ENCODE measurements around the gene NT5M.
A peak's percentile ranks its signal among the peaks of the same experiment; 100 is the strongest.
"Not testable (repeated sequence)": the region's sequence is repeated elsewhere in the genome, so short reads cannot be mapped to it uniquely, and the experiment has no call there.

NT5M gene

DNA sequence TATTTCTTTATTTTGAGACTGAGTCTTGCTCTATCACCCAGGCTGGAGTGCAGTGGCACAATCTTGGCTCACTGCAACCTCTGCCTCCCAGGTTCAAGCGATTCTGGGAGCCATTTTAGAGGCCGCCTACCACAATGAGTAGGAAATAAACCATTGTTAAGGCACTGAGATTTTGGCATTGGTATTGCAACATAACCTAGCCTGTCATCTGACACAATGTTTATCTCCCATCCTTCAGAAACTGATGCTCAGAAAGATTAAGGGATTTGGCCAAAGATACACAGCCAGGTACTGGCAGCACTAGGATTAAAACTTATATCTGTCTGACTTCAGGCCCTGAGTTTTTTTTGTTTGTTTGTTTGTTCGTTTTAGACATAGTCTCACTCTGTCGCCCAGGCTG is 14.1 kb upstream of the NT5M start:
- DNase-seq (ENCODE audit: low read depth), result no peak
- TF ChIP-seq, protein P1, sequence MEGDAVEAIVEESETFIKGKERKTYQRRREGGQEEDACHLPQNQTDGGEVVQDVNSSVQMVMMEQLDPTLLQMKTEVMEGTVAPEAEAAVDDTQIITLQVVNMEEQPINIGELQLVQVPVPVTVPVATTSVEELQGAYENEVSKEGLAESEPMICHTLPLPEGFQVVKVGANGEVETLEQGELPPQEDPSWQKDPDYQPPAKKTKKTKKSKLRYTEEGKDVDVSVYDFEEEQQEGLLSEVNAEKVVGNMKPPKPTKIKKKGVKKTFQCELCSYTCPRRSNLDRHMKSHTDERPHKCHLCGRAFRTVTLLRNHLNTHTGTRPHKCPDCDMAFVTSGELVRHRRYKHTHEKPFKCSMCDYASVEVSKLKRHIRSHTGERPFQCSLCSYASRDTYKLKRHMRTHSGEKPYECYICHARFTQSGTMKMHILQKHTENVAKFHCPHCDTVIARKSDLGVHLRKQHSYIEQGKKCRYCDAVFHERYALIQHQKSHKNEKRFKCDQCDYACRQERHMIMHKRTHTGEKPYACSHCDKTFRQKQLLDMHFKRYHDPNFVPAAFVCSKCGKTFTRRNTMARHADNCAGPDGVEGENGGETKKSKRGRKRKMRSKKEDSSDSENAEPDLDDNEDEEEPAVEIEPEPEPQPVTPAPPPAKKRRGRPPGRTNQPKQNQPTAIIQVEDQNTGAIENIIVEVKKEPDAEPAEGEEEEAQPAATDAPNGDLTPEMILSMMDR (IDR thresholded peaks at IDR 0.05; ENCODE audit: insufficient read depth, low read depth, low read length, missing control alignments), result no peak
- no peak overlapping the region for H3K4me3 ChIP-seq (ENCODE audit: low read depth, low read length)

DNA sequence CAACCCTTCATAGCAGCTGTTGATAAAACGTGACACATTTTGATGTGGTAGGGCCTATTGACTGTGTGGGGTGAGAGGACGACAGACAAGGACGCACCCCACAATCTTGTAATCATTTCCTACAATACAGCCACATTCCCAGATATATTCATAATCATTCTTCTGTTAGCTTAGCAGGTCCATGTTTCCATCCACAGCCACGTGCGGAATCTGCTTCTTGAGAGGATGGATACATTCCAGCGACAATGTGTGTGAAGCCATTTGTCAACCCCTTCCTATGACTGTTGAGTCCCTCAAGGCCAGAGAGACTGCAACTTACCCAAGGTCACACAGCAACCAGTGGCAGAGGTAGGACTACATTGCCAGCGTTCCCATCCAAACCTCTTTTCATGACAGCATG is 13.5 kb upstream of the NT5M start:
- no peak overlapping the region for H3K4me3 ChIP-seq (ENCODE audit: low read depth, low read length)
- DNase-seq (ENCODE audit: low read depth), result no peak
- TF ChIP-seq, protein P1 (IDR thresholded peaks at IDR 0.05; ENCODE audit: insufficient read depth, low read depth, low read length, missing control alignments), result no peak

DNA sequence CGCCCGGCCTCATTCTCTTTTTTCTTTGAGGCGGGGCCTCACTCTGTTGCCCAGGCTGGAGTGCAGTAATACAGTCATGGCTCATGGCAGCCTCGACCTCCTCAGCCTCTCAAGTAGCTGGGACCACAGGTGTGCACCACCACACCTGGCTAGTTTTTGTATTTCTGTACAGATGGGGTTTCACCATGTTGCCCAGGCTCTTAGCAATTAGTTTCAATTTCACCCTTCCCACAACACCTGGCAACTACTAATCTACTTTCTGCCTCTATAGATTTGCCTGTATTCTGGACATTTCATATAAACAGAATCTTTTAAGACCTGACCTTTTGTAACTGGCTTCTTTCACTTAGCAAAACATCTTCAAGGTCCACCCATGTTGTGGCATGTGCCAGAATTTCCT is 8.0 kb upstream of the NT5M start:
- DNase-seq (ENCODE audit: low read depth), result peak; percentile 67
- TF ChIP-seq, protein P1 (IDR thresholded peaks at IDR 0.05; ENCODE audit: insufficient read depth, low read depth, low read length, missing control alignments), result no peak
- no peak overlapping the region for H3K4me3 ChIP-seq (ENCODE audit: low read depth, low read length)

DNA sequence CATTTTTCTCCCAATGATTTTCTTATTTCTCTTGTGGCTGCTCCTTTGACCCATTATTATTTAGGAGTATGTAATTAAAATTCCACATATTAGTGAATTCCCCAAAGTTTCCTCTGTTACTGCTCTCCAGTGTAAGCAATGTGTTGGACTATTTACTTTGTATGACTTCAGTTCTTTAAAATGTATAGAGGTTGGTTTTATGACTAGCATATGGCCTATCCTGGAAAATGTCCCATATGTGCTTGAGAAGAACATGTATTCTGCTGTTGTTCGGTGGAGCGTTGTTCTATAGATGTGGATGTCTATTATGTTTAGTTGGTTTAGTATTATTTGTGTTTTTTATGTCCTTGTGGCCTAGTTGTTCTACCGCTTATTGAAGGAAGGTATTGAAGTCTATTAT is 6.0 kb upstream of the NT5M start:
- no peak overlapping the region for H3K4me3 ChIP-seq (ENCODE audit: low read depth, low read length)
- TF ChIP-seq, protein P1 (IDR thresholded peaks at IDR 0.05; ENCODE audit: insufficient read depth, low read depth, low read length, missing control alignments), result no peak
- no peak for DNase-seq (ENCODE audit: low read depth)

DNA sequence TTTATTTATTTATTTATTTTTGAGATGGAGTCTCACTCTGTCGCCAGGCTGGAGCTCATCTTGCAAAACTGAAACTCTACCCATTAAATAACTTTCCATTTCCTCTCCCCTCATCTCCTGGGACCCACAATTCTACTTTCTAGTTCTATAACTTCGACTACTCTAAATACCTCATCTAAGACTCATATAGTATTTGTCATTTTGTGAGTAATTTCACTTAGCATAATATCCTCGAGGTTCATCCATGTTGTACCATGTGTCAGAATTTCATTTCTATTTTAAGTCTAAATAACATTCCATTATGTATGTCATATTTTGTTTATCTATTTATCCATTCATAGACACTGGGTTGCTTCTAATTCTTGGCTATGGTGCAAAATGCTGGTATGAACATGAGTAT is 5.1 kb upstream of the NT5M start:
- TF ChIP-seq, protein P1 (IDR thresholded peaks at IDR 0.05; ENCODE audit: insufficient read depth, low read depth, low read length, missing control alignments), result no peak
- H3K4me3 ChIP-seq (ENCODE audit: low read depth, low read length), result no peak overlapping the region

DNA sequence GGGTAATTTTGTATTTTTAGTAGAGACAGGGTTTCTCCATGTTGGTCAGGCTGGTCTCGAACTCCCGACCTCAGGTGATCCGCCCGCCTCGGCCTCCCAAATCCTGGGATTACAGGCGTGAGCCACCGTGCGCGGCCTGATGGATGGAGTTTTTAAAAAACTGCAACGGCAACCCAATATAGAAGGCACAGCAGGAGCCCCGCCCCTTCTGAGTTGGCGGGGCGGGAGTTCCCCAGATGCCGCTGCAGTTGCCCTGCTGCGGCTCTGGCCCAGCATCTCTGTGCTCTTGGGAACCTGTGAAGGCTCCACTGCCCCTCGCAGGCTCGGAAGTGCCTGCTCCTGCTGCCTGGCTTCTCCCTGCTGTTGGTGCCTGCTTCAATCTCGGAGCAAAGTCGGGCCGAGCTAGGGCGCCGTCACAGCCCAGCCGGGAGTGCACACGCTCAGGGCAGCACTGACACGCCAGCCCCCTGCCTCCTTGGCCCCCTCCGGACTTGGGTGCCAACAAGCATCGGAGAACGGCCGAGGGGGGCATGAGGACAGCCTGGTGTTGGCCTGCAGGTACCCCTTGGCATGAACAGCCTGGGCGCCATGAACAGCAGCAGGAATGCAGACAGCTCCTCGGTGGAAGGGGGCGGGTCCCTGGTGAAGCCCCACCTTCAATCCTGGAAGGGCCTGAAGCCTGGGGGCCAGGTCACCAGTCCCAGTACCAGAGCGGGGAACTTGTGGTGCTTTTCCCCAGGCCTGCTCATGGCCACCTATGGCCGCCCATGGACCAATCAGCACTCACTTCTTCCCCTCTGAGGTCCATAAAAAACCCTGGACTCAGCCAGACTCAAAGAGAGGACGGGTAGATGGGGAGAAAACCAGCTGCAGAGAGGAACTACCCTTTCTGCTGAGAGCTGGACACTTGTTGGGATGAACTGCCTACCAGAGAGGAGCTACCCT is 2.3 kb upstream of the NT5M start:
- peak overlapping the region; percentile 55 for H3K4me3 ChIP-seq (ENCODE audit: low read depth, low read length)
- peak; percentile 67 for DNase-seq (ENCODE audit: low read depth)
- TF ChIP-seq, protein P1 (IDR thresholded peaks at IDR 0.05; ENCODE audit: insufficient read depth, low read depth, low read length, missing control alignments), result no peak

More for the DNA sequence above, 5.1 kb upstream of the NT5M start:
- peak; percentile 50 for DNase-seq (ENCODE audit: low read depth)

DNA sequence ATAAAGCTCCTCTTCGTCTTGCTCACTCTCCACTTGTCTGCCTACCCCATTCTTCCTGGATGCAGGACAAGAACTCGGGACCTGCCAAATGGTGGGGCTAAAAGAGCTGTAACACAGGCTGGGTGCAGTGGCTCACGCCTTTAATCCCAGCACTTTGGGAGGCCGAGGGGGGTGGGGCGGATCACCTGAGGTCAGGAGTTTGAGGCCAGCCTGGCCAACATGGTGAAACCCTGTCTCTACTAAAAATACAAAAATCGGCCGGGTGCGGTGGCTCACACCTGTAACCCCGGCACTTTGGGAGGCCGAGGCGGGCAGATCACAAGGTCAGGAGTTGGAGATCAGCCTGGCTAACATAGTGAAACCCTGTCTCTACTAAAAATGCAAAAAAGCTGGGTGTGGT is 1.5 kb upstream of the NT5M start:
- DNase-seq (ENCODE audit: low read depth); H3K4me3 ChIP-seq (ENCODE audit: low read depth, low read length): not testable (repeated sequence)
